Measurements from ENCODE around the gene FNDC3B.

GRCh38 chr3:172092658-172093057 lies 53.3 kb downstream of the FNDC3B start:
- TF ChIP-seq POLR2AphosphoS5 (IDR thresholded peaks at IDR 0.05; ENCODE audit: low read depth, low read length) (no peak), POLR2A (IDR thresholded peaks at IDR 0.05; ENCODE audit: low read depth, low read length) (no peak)

Data from GM12892 (cell line).